Posterior cingulate gyrus (tissue), 11 donors: ENCODE measurements around the gene PCDHA1.

ENCODE experiments used
- DNase-seq, 10 donors: peaks; one replicate each; pipeline versions ENCODE4 v3.0.0 to v3.0.0-alpha.2; 2020 to 2021; ENCODE audit warnings: mixed read lengths in 3 of 10
- intact Hi-C: fragments of 100-400 bp; cut with DNase I; formaldehyde crosslinking; loops from one replicate; pipeline ENCODE4 v1.15.1; 2023

PCDHA1 gene

GRCh38 chr5:141007791-141008190 lies 221.9 kb downstream of the PCDHA1 start:
- intact Hi-C loops: no loop called here
- DNase-seq: no peak

GRCh38 chr5:141010047-141010793 lies 224.3 kb downstream of the PCDHA1 start:
- DNase-seq: no peak
- intact Hi-C loops: no loop called here

GRCh38 chr5:141017943-141018342 lies 232.0 kb downstream of the PCDHA1 start:
- no peak for DNase-seq
- intact Hi-C loops: no loop called here

- intact Hi-C loops: no loop called here
- DNase-seq: no peak
Measured at GRCh38 chr5:141022384-141022783, 236.4 kb downstream of the PCDHA1 start.

GRCh38 chr5:141031006-141031405 lies 245.1 kb downstream of the PCDHA1 start:
- no peak for DNase-seq
- intact Hi-C loops: no loop called here

- no peak for DNase-seq
- intact Hi-C loops: no loop called here
Measured at GRCh38 chr5:141032626-141033025, 246.7 kb downstream of the PCDHA1 start.

- DNase-seq: no peak
- intact Hi-C loops: loop anchor here (5.0 kb wide), 1 partner anchor 72 kb away; the partner anchor contains the start of gene PCDHAC2
Measured at GRCh38 chr5:141039061-141039460, 253.1 kb downstream of the PCDHA1 start.

- intact Hi-C loops: loop anchor here (5.0 kb wide), 1 partner anchor 72 kb away; the partner anchor contains the start of gene PCDHAC2
- peak in 2 of 10 donors; percentile 17 to 30 for DNase-seq
Measured at GRCh38 chr5:141039517-141039916, 253.6 kb downstream of the PCDHA1 start.

GRCh38 chr5:141040093-141040770 lies 254.3 kb downstream of the PCDHA1 start:
- intact Hi-C loops: loop anchor here (1.0 to 2.0 kb wide), 2 partner anchors 114 to 171 kb away; partner anchors contain the start of genes PCDHA11 and PCDHAC1
- DNase-seq: peak; percentile 38 to 92 (median 64)

GRCh38 chr5:141040771-141041426 lies 255.0 kb downstream of the PCDHA1 start:
- DNase-seq: peak; percentile 94 to 99 (median 96)
- intact Hi-C loops: loop anchor here (1.0 to 2.0 kb wide), 3 partner anchors 115 to 172 kb away; partner anchors contain the start of genes PCDHA11, PCDHA13 and PCDHAC1

- no peak for DNase-seq
- intact Hi-C loops: loop anchor here (1.0 to 2.0 kb wide), 2 partner anchors 159 to 173 kb away; partner anchors contain the start of genes PCDHA11 and PCDHA13
Measured at GRCh38 chr5:141041427-141041785, 255.5 kb downstream of the PCDHA1 start.

- DNase-seq: no peak
- intact Hi-C loops: no loop called here
Measured at GRCh38 chr5:141042555-141042954, 256.6 kb downstream of the PCDHA1 start.

GRCh38 chr5:141050622-141051520 lies 264.9 kb downstream of the PCDHA1 start, which contains the start of gene PCDHB1:
Gene PCDHB1, plus strand, starts transcription at chr5:141051374. Its CDS starts 97 bp downstream, at chr5:141051471.
- intact Hi-C loops: no loop called here
- no peak for DNase-seq

- intact Hi-C loops: no loop called here
- DNase-seq: no peak
Measured at GRCh38 chr5:141051521-141051866, 265.6 kb downstream of the PCDHA1 start.
